Parathyroid adenoma (tissue), 2 donors: ENCODE results near the gene PHLDB1.

Experiments
- H2AFZ ChIP-seq: fragments of 300-600 bp; sonication (generic); one replicate; pipeline ENCODE4 v1.7.0; 2017; ENCODE audit warnings: antibody characterized with exemption, mild to moderate bottlenecking
- H3K27ac ChIP-seq: fragments of 300-600 bp; sonication (generic); one replicate; pipeline ENCODE4 v1.7.0; 2017
- H3K27me3 ChIP-seq: fragments of 300-600 bp; sonication (generic); one replicate; pipeline ENCODE4 v1.7.0; 2017; ENCODE audit warnings: low read length; ENCODE audit not compliant: control insufficient read depth, insufficient read depth
- H3K36me3 ChIP-seq: fragments of 300-600 bp; sonication (generic); one replicate; pipeline ENCODE4 v1.7.0; 2017; ENCODE audit warnings: low read length; ENCODE audit not compliant: control insufficient read depth, insufficient read depth
- H3K4me1 ChIP-seq: fragments of 300-600 bp; sonication (generic); one replicate; pipeline ENCODE4 v1.7.0; 2017; ENCODE audit warnings: control low read depth
- H3K4me2 ChIP-seq: fragments of 300-600 bp; sonication (generic); one replicate; pipeline ENCODE4 v1.7.0; 2017; ENCODE audit warnings: low read length
- H3K4me3 ChIP-seq: fragments of 300-600 bp; sonication (generic); one replicate; pipeline ENCODE4 v1.7.0; 2017; ENCODE audit warnings: low read depth, low read length
- H3K79me2 ChIP-seq: fragments of 300-600 bp; sonication (generic); one replicate; pipeline ENCODE4 v1.7.0; 2017; ENCODE audit warnings: control low read depth
- H3K9ac ChIP-seq: fragments of 300-600 bp; sonication (generic); one replicate; pipeline ENCODE4 v1.7.0; 2017; ENCODE audit warnings: mild to moderate bottlenecking
- H3K9me3 ChIP-seq: fragments of 300-600 bp; sonication (generic); one replicate; pipeline ENCODE4 v1.7.0; 2017; ENCODE audit warnings: low read length; ENCODE audit not compliant: control insufficient read depth
- TF ChIP-seq, protein P1 (sequence below): fragments of 300-600 bp; sonication (generic); IDR thresholded peaks from one replicate; pipeline ENCODE4 v1.7.0; 2017; ENCODE audit warnings: antibody characterized with exemption, mild to moderate bottlenecking
- donor health status: primary hyperparathyroidism.

The PHLDB1 gene

DNA sequence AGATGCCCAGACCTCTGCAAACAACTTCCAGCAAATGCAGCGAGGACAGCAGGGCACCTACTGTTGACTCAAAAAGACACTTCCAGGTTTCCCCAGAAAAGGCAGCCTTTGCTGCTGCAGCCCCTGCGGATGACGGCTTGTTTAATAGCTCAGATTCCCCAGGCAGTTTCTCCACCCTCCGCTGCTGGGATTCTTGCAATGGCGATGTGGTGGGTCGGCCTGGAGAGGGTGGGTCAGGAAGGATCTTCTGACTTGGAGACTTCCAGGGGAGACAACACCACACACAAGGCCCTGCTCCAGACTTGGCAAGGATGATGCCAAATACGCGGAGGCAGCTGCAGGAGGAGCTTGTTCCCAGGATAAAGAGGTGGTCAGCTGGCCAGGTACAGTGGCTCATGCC, 89.9 kb downstream of the PHLDB1 start:
- Histone ChIP-seq H3K79me2 (no peaks in the 10 kb centered on the region), H3K9me3 (no peaks in the 10 kb centered on the region), H3K4me3 (no peak overlapping the region), H3K9ac (no peak overlapping the region), H3K4me1 (no peaks in the 10 kb centered on the region), H3K27me3 (no peaks in the 10 kb centered on the region), H3K4me2 (no peak overlapping the region), H3K27ac (no peak overlapping the region), H2AFZ (no peak overlapping the region), H3K36me3 (no peaks in the 10 kb centered on the region)
- TF ChIP-seq, protein P1, sequence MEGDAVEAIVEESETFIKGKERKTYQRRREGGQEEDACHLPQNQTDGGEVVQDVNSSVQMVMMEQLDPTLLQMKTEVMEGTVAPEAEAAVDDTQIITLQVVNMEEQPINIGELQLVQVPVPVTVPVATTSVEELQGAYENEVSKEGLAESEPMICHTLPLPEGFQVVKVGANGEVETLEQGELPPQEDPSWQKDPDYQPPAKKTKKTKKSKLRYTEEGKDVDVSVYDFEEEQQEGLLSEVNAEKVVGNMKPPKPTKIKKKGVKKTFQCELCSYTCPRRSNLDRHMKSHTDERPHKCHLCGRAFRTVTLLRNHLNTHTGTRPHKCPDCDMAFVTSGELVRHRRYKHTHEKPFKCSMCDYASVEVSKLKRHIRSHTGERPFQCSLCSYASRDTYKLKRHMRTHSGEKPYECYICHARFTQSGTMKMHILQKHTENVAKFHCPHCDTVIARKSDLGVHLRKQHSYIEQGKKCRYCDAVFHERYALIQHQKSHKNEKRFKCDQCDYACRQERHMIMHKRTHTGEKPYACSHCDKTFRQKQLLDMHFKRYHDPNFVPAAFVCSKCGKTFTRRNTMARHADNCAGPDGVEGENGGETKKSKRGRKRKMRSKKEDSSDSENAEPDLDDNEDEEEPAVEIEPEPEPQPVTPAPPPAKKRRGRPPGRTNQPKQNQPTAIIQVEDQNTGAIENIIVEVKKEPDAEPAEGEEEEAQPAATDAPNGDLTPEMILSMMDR: no peak

DNA sequence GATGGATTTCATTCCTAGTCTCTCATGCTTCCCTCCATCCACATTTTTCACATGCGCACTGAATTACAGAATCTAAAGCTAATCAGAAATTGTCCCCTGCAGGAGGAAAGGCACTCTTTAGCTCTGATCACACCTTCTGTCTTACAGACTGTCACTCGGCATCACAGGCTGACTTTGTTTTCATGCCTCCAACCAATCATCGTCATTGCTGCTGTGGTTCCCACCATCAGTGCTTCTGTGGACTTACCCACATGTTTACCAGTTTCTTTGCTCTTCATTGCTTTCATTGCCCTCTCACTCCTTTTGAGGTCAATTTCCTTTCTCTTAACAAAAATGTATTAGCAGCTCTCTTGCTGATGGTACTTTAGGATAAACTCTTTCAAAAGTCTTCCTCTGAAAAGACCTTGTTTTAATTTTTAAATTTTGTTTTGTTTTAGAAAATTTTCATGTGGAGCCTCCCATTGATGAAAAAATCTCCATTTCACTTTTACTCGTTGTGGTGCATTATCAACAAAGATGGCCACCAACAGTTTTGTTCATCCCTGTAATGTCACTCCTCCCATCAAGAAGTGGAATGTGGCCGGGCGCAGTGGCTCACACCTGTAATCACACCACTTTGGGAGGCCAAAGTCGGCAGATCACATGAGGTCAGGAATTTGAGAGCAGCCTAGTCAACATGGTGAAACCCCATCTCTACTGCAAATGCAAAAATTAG, 92.2 kb downstream of the PHLDB1 start:
- no peak overlapping the region for H3K9ac ChIP-seq
- H3K79me2 ChIP-seq: no peaks in the 10 kb centered on the region
- H3K27ac ChIP-seq: no peak overlapping the region
- TF ChIP-seq, protein P1: no peak
- no peaks in the 10 kb centered on the region for H3K27me3 ChIP-seq
- H3K9me3 ChIP-seq: no peaks in the 10 kb centered on the region
- H3K4me2 ChIP-seq: no peak overlapping the region
- no peaks in the 10 kb centered on the region for H3K36me3 ChIP-seq
- H2AFZ ChIP-seq: no peak overlapping the region
- no peak overlapping the region for H3K4me3 ChIP-seq
- no peaks in the 10 kb centered on the region for H3K4me1 ChIP-seq

DNA sequence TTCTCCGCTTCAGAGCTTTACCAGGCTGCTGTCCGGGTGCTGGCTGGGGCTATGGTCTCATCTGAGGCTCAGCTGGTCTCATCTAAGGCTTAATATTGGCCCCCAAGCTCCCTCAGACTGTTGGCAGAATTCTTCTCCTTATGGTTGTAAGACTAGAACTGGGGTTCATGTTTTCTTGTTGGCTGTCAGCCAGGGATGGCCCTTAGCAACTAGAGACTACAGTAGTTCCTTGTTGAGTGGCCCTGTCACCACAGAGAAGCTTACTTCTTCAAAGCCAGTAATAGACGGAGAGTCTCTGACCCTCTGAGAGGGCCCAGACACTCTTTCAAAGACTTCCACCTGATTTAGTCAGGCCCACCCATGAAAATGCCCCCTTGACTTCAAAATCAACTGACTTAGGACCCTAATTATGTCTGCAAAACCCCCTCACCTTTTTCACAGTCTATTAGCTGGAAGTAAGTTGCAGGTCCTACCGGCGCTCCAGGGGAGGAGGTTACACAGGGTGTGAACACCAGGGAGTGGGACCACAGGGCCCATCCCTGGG, 96.2 kb downstream of the PHLDB1 start:
- Histone ChIP-seq H3K27ac (no peak overlapping the region), H3K36me3 (no peaks in the 10 kb centered on the region), H3K27me3 (no peaks in the 10 kb centered on the region), H3K4me2 (no peak overlapping the region), H3K79me2 (no peaks in the 10 kb centered on the region), H3K4me1 (no peaks in the 10 kb centered on the region), H3K4me3 (no peak overlapping the region), H3K9ac (no peak overlapping the region), H3K9me3 (no peaks in the 10 kb centered on the region), H2AFZ (no peak overlapping the region)
- TF ChIP-seq, protein P1: no peak

DNA sequence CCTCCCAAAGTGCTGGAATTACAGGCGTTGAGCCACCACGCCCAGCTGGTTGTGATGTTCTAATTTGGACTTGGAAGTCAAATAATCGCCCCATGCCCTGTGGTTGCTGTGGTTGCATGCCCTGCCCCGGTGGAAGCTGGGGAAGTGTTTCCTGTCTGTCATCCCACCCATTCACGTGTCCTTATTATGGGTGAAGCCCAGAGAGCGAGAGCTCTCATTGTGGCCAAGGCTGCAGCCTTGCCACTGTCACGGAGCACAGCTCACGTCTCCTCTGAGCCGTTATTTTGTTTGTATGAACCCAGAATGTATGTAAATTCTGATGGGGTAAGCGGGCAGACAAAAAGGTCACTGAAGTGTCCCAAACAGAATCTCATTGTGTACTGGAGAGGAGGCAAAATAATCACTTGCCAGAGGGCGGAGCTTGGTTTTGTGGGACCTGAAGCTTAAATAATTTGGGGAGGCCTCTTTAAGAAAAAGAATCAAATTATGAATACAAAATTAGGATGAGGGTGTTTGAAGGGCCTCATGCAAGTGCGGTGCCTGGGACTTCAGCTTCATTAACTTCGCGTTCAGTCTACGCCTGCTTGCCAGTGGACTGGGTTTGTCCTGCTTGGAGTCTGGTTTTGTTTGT, 97.8 kb downstream of the PHLDB1 start:
- Histone ChIP-seq H3K36me3 (no peaks in the 10 kb centered on the region), H3K27ac (no peak overlapping the region), H3K4me2 (no peak overlapping the region), H3K4me3 (no peak overlapping the region), H3K9me3 (no peaks in the 10 kb centered on the region), H2AFZ (no peak overlapping the region), H3K9ac (no peak overlapping the region), H3K27me3 (no peaks in the 10 kb centered on the region), H3K79me2 (no peaks in the 10 kb centered on the region), H3K4me1 (no peaks in the 10 kb centered on the region)
- TF ChIP-seq, protein P1: no peak
